HCT116 (cell line): ENCODE measurements around the gene CYTH2. TPM values are rescaled to one million over a fixed set of nuclear protein-coding genes. Genes with fewer than 3 reads are reported as not detected.

ENCODE experiments used
- ATAC-seq: fragments of 200-7000 bp; cut with Tn5 transposase; 2 replicates; pipeline ENCODE4 v1.9.1; 2020; ENCODE audit warnings: mild to moderate bottlenecking, moderate library complexity
- BruUV-seq: library from RNA; stranded (reverse); fragments of 400-500 nt; replicated peaks from 2 replicates; lab custom pipeline; 2021; lab: Mats Ljungman, UMichigan
- CTCF ChIA-PET: fragments of 300-600 bp; sonication (Branson Sonifier 250); formaldehyde crosslinking; loops from one replicate; lab custom pipeline; 2021; ENCODE audit warnings: antibody characterized with exemption; lab: Charles Lee
- POLR2A ChIA-PET: fragments of 300-600, 350-600 bp; sonication (Branson Sonifier 250); formaldehyde crosslinking; loops from one replicate; lab custom pipeline; 2021; ENCODE audit warnings: antibody characterized with exemption; lab: Charles Lee
- RAD21 ChIA-PET, 2 experiments: fragments of 300-600 bp; sonication (Branson Sonifier 250); formaldehyde crosslinking; loops; one replicate each; lab custom pipeline; 2023; ENCODE audit warnings: low total read pairs in 2 of 2; ENCODE audit not compliant: uncharacterized antibody in 2 of 2, unreplicated experiment in 2 of 2, low non-redundant PET in 1 of 2; lab: Charles Lee
- DNase-seq: peaks from one replicate; pipeline ENCODE4 v3.0.0-alpha.2; 2010; ENCODE audit warnings: low read depth, low spot score
- H2AFZ ChIP-seq: fragments of 200-600 bp; shearing (Covaris generic), sonication (generic); 2 replicates; pipeline ENCODE4 v1.6.1; 2017; ENCODE audit warnings: low read depth, mixed run types, mixed read lengths, antibody characterized with exemption, low read length; ENCODE audit not compliant: poor library complexity, severe bottlenecking
- H3K27ac ChIP-seq: 2 replicates; pipeline ENCODE4 v1.5.1; 2012; ENCODE audit warnings: low read depth, low read length
- H3K27me3 ChIP-seq: fragments of 200-600 bp; sonication (generic); 2 replicates; pipeline ENCODE4 v1.6.1; 2016; ENCODE audit warnings: mixed run types, low read length, mixed read lengths; ENCODE audit not compliant: insufficient read depth
- H3K36me3 ChIP-seq, 2 experiments: fragments of 200-500 bp in 1 of 2; fragments of 200-600 bp in 1 of 2; sonication (Bioruptor generic) in 1 of 2; sonication (generic) in 1 of 2; 2 replicates each; pipeline versions ENCODE4 v1.5.1 to v1.6.1; 2014 to 2016; ENCODE audit warnings: low read length in 2 of 2, inconsistent platforms in 1 of 2, mixed read lengths in 1 of 2, mixed run types in 1 of 2; ENCODE audit not compliant: insufficient read depth in 2 of 2, control insufficient read depth in 1 of 2
- H3K4me1 ChIP-seq, 2 experiments: fragments of 200-600 bp in 1 of 2; sonication (generic) in 1 of 2; 2 replicates each; pipeline versions ENCODE4 v1.5.1 to v1.6.1; 2012 to 2017; ENCODE audit warnings: low read length in 2 of 2, inconsistent platforms in 1 of 2, mild to moderate bottlenecking in 1 of 2, mixed read lengths in 1 of 2, mixed run types in 1 of 2, moderate library complexity in 1 of 2; ENCODE audit not compliant: insufficient read depth in 2 of 2, control insufficient read depth in 1 of 2
- H3K4me2 ChIP-seq: fragments of 200-600 bp; sonication (generic); 2 replicates; pipeline ENCODE4 v1.6.1; 2017; ENCODE audit warnings: mixed run types, low read length, mixed read lengths
- H3K4me3 ChIP-seq, 2 experiments: fragments of 200-600 bp in 1 of 2; sonication (generic) in 1 of 2; replicated peaks in 1 of 2; 2 replicates each; pipeline ENCODE4 v1.5.1; 2011 to 2016; ENCODE audit warnings: low read length in 2 of 2, control low read depth in 1 of 2, low read depth in 1 of 2, mild to moderate bottlenecking in 1 of 2, mixed read lengths in 1 of 2, mixed run types in 1 of 2
- H3K79me2 ChIP-seq: fragments of 200-600 bp; sonication (generic); 2 replicates; pipeline ENCODE4 v1.6.1; 2017; ENCODE audit warnings: mild to moderate bottlenecking, mixed run types, low read length, moderate library complexity, mixed read lengths; ENCODE audit not compliant: insufficient read depth
- H3K9ac ChIP-seq: fragments of 200-600 bp; sonication (generic); 2 replicates; pipeline ENCODE4 v1.6.1; 2016; ENCODE audit warnings: low read length, mixed read lengths
- H3K9me2 ChIP-seq: fragments of 200-600 bp; sonication (generic), shearing (Covaris generic); 2 replicates; pipeline ENCODE4 v1.6.1; 2017; ENCODE audit warnings: mixed run types, mild to moderate bottlenecking, moderate library complexity; ENCODE audit not compliant: insufficient read depth
- H3K9me3 ChIP-seq, 2 experiments: fragments of 200-500 bp in 1 of 2; fragments of 200-600 bp in 1 of 2; sonication (Bioruptor generic) in 1 of 2; sonication (generic) in 1 of 2; 2 replicates each; pipeline ENCODE4 v1.6.1; 2014 to 2017; ENCODE audit warnings: low read length in 2 of 2, mixed read lengths in 2 of 2, inconsistent platforms in 1 of 2, low read depth in 1 of 2, mild to moderate bottlenecking in 1 of 2, mixed run types in 1 of 2, moderate library complexity in 1 of 2; ENCODE audit not compliant: control insufficient read depth in 1 of 2, insufficient read depth in 1 of 2
- H4K20me1 ChIP-seq: fragments of 200-600 bp; sonication (generic), shearing (Covaris generic); 2 replicates; pipeline ENCODE4 v1.6.1; 2017; ENCODE audit warnings: mixed run types, mild to moderate bottlenecking, moderate library complexity; ENCODE audit not compliant: insufficient read depth
- CTCF ChIP-seq, 3 experiments: fragments of 200-600 bp in 1 of 3; sonication (generic) in 1 of 3; IDR thresholded peaks in 2 of 3; conservative IDR thresholded peaks in 1 of 3; 2 replicates each; pipeline ENCODE4 v1.5.1; 2012 to 2017; ENCODE audit warnings: low read depth in 2 of 3, low read length in 2 of 3, antibody characterized with exemption in 1 of 3, borderline replicate concordance in 1 of 3, control low read depth in 1 of 3, mild to moderate bottlenecking in 1 of 3, mixed read lengths in 1 of 3, mixed run types in 1 of 3, moderate library complexity in 1 of 3; ENCODE audit not compliant: insufficient read depth in 1 of 3
- EZH2phosphoT487 ChIP-seq: fragments of 200-600 bp; IDR thresholded peaks from 2 replicates; pipeline ENCODE4 v1.6.1; 2018; ENCODE audit warnings: antibody characterized with exemption, borderline replicate concordance
- JUND ChIP-seq: IDR thresholded peaks from 2 replicates; pipeline ENCODE4 v1.6.1; 2012
- POLR2A ChIP-seq: IDR thresholded peaks from 2 replicates; pipeline ENCODE4 v1.7.0; 2011; ENCODE audit warnings: borderline replicate concordance; ENCODE audit not compliant: insufficient read depth, insufficient read length; ENCODE audit errors: extremely low read depth
- POLR2AphosphoS5 ChIP-seq: IDR thresholded peaks from 2 replicates; pipeline ENCODE4 v1.6.1; 2011; ENCODE audit warnings: mild to moderate bottlenecking, low read depth, low read length, moderate library complexity
- RAD21 ChIP-seq: IDR thresholded peaks from 2 replicates; pipeline ENCODE4 v1.6.1; 2012; ENCODE audit warnings: low read depth, mild to moderate bottlenecking
- SP1 ChIP-seq: IDR thresholded peaks from 2 replicates; pipeline ENCODE4 v1.6.1; 2012; ENCODE audit warnings: low read depth
- ZNF274 ChIP-seq: fragments of 200-500 bp; sonication (Bioruptor generic); IDR thresholded peaks from 2 replicates; pipeline ENCODE4 v1.6.1; 2014; ENCODE audit warnings: mild to moderate bottlenecking, low read depth, low read length, inconsistent platforms
- intact Hi-C: fragments of 100-400 bp; cut with micrococcal nuclease; formaldehyde crosslinking; loops from 2 replicates; pipeline ENCODE4 v1.10.0; 2022
- total RNA-seq: library from RNA; stranded (reverse); gene quantifications from one replicate; pipeline ENCODE4 v1.2.1, GENCODE V29; 2021; ENCODE audit not compliant: unreplicated experiment

The CYTH2 gene
- total RNA-seq, 1 experiment from 2014 or later, result 75.3 TPM

- H3K79me2 ChIP-seq, result no peaks in the 10 kb centered on the region; the same call in 1 of the 2 replicates
- ChIA-PET RAD21 (interaction anchor here (0.6 to 1.1 kb wide), 9 partner anchors 10 to 168 kb away, joined by 3 to 13 read pairs (median 5); partner anchors contain the start of genes RPL18 (in 1 of the 2) and SPHK2 (in 1 of the 2)), POLR2A (interaction anchor here (0.6 to 1.2 kb wide), 10 partner anchors 7 to 122 kb away, joined by 3 to 11 read pairs (median 4); partner anchors contain the start of genes RPL18 and SPHK2), CTCF (interaction anchor here (1.0 to 1.5 kb wide), 7 partner anchors 10 to 190 kb away, joined by 4 to 32 read pairs (median 8); no protein-coding TSS in a partner anchor)
- no peaks in the 10 kb centered on the region; a peak in 1 of 4 replicates for H3K36me3 ChIP-seq
- H4K20me1 ChIP-seq, result no peaks in the 10 kb centered on the region
- TF ChIP-seq POLR2AphosphoS5, result peak; percentile 69
- TF ChIP-seq EZH2phosphoT487, result no peak
- TF ChIP-seq ZNF274, result no peak
- no peak; the same call in none of the 2 replicates for TF ChIP-seq SP1
- TF ChIP-seq POLR2A, result no peak
- no peaks in the 10 kb centered on the region for H3K9me3 ChIP-seq
- H3K9ac ChIP-seq, result peak overlapping the region; percentile 65
- H3K4me3 ChIP-seq, result peak overlapping the region; percentile 49 to 64
- TSS peak; percentile 85 for BruUV-seq
- peak overlapping the region; percentile 61 for H3K27ac ChIP-seq
- peaks cover 12 to 43% of the 10 kb centered on the region in 2 experiments for H3K4me1 ChIP-seq
- no peak overlapping the region for H2AFZ ChIP-seq
- no peaks in the 10 kb centered on the region for H3K9me2 ChIP-seq
- peak overlapping the region; percentile 94 for H3K4me2 ChIP-seq
- intact Hi-C loops, result no loop called here
- DNase-seq (no peak), ATAC-seq (peak; percentile 0; the same call in 1 of the 2 replicates)
- no peaks in the 10 kb centered on the region for H3K27me3 ChIP-seq
Measured at GRCh38 chr19:48502350-48503018, 33.3 kb downstream of the CYTH2 start.

- Histone ChIP-seq H3K9me2 (no peaks in the 10 kb centered on the region), H3K4me2 (no peak overlapping the region), H3K27me3 (no peaks in the 10 kb centered on the region), H4K20me1 (no peaks in the 10 kb centered on the region), H3K9me3 (no peaks in the 10 kb centered on the region), H3K79me2 (no peaks in the 10 kb centered on the region), H3K27ac (no peak overlapping the region), H3K36me3 (no peaks in the 10 kb centered on the region)
- DNase-seq, result no peak
- ATAC-seq, result no peak
- ChIA-PET RAD21 (interaction anchor here (0.6 to 5.4 kb wide), 15 partner anchors 13 to 102 kb away, joined by 3 to 75 read pairs (median 3); no protein-coding TSS in a partner anchor), POLR2A (interaction anchor here (0.8 to 1.3 kb wide), 6 partner anchors 13 to 118 kb away, joined by 3 to 11 read pairs (median 4); partner anchors contain the start of gene SPHK2)
- TF ChIP-seq JUND (no peak), CTCF (IDR thresholded peaks at IDR 0.05 in 2 of 3, conservative IDR thresholded peaks at IDR 0.05 in 1 of 3; ENCODE audit: borderline replicate concordance in 1 of 3, insufficient read depth in 1 of 3, low read depth in 2 of 3, low read length in 2 of 3) (peak; percentile 46 to 96 (median 59)), RAD21 (peak; percentile 97)
- TF ChIP-seq, all 23 proteins: peak for 2
- Histone ChIP-seq H3K9ac (no peak overlapping the region), H3K4me3 (no peak overlapping the region), H2AFZ (no peak overlapping the region), H3K4me1 (peaks cover 6 to 33% of the 10 kb centered on the region in 2 experiments; a peak in 3 of 4 replicates)
- CTCF ChIA-PET, result interaction anchor here (0.6 to 6.6 kb wide), 23 partner anchors 10 to 289 kb away, joined by 3 to 276 read pairs (median 4); partner anchors contain the start of genes RPL18, SPHK2, SYNGR4 and TMEM143
- intact Hi-C loops, result loop anchor here (1.0 kb wide), 1 partner anchor 78 kb away; no protein-coding TSS in a partner anchor
- BruUV-seq, result TSS peak; percentile 69
Measured at GRCh38 chr19:48506138-48506733, 37.1 kb downstream of the CYTH2 start.
